ENCODE data around the gene MLXIPL. TPM values are rescaled to one million over a fixed set of nuclear protein-coding genes. Genes with fewer than 3 reads are reported as not detected.

The MLXIPL gene
- total RNA-seq, 3 donors from 2014 or later (not counting 1 experiment from before 2014, with no cell fraction given) = not detected

- H3K9me3 ChIP-seq (ENCODE audit: control insufficient read depth, insufficient read depth, low read length) = no peaks in the 10 kb centered on the region
- Mint-ChIP-seq H3K27ac (no peak overlapping the region), H3K27me3 (ENCODE audit: low read depth in 2 of 2) (peaks cover 0 to 14% of the 10 kb centered on the region in 2 donors), H3K36me3 (no peaks in the 10 kb centered on the region), H3K4me3 (no peak overlapping the region), H3K4me1 (no peaks in the 10 kb centered on the region), H3K9me3 (no peaks in the 10 kb centered on the region)
- intact Hi-C loops (cut with micrococcal nuclease) = no loop called here
- no peak for TF ChIP-seq CTCF (IDR thresholded peaks at IDR 0.05)
- 90% methylated on average over 9 of the region's 9 CpGs for WGBS (ENCODE audit: insufficient coverage)
- DNase-seq (no peak), ATAC-seq (no peak)
- no peak overlapping the region for H3K4me3 ChIP-seq (ENCODE audit: low read length)
- no peaks in the 10 kb centered on the region for H3K4me1 ChIP-seq (ENCODE audit: control insufficient read depth, insufficient read depth, low read length)
- H3K27ac ChIP-seq (ENCODE audit: low read length) = no peak overlapping the region
- H3K36me3 ChIP-seq (ENCODE audit: control insufficient read depth, insufficient read depth, low read length) = no peaks in the 10 kb centered on the region
- peaks cover 2% of the 10 kb centered on the region for H3K27me3 ChIP-seq (ENCODE audit: control insufficient read depth, insufficient read depth, low read length)
Measured at GRCh38 chr7:73595358-73595757, 29.0 kb downstream of the MLXIPL start.

GRCh38 chr7:73593207-73594045 is 30.9 kb downstream of the MLXIPL start:
- H3K4me3 ChIP-seq (ENCODE audit: low read length) = no peak overlapping the region
- no peak for DNase-seq
- TF ChIP-seq CTCF (IDR thresholded peaks at IDR 0.05) = no peak
- no peaks in the 10 kb centered on the region for H3K4me1 ChIP-seq (ENCODE audit: control insufficient read depth, insufficient read depth, low read length)
- peaks cover 2% of the 10 kb centered on the region for H3K27me3 ChIP-seq (ENCODE audit: control insufficient read depth, insufficient read depth, low read length)
- no peaks in the 10 kb centered on the region for H3K36me3 ChIP-seq (ENCODE audit: control insufficient read depth, insufficient read depth, low read length)
- H3K9me3 ChIP-seq (ENCODE audit: control insufficient read depth, insufficient read depth, low read length) = no peaks in the 10 kb centered on the region
- no peak overlapping the region for H3K4me3 Mint-ChIP-seq
- no peaks in the 10 kb centered on the region for H3K9me3 Mint-ChIP-seq
- H3K27me3 Mint-ChIP-seq (ENCODE audit: low read depth in 2 of 2) = peaks cover 0 to 6% of the 10 kb centered on the region in 2 donors
- WGBS (ENCODE audit: insufficient coverage) = 79% methylated on average over 14 of the region's 14 CpGs
- H3K4me1 Mint-ChIP-seq = no peaks in the 10 kb centered on the region
- H3K36me3 Mint-ChIP-seq = no peaks in the 10 kb centered on the region
- H3K27ac Mint-ChIP-seq = no peak overlapping the region
- ATAC-seq = no peak
- intact Hi-C loops (cut with micrococcal nuclease) = no loop called here
- no peak overlapping the region for H3K27ac ChIP-seq (ENCODE audit: low read length)

- DNase-seq (no peak), ATAC-seq (no peak)
- TF ChIP-seq CTCF (IDR thresholded peaks at IDR 0.05) = no peak
- 98% methylated on average over 12 of the region's 12 CpGs for WGBS (ENCODE audit: insufficient coverage)
- no peaks in the 10 kb centered on the region for H3K27me3 ChIP-seq (ENCODE audit: control insufficient read depth, insufficient read depth, low read length)
- H3K4me1 ChIP-seq (ENCODE audit: control insufficient read depth, insufficient read depth, low read length) = peaks cover 14% of the 10 kb centered on the region
- peak overlapping the region in 1 of 2 donors; percentile 24 for H3K27ac Mint-ChIP-seq
- H3K9me3 ChIP-seq (ENCODE audit: control insufficient read depth, insufficient read depth, low read length) = no peaks in the 10 kb centered on the region
- no peaks in the 10 kb centered on the region for H3K27me3 Mint-ChIP-seq (ENCODE audit: low read depth in 2 of 2)
- no peak overlapping the region for H3K27ac ChIP-seq (ENCODE audit: low read length)
- no peak overlapping the region for H3K4me3 ChIP-seq (ENCODE audit: low read length)
- H3K9me3 Mint-ChIP-seq = no peaks in the 10 kb centered on the region
- peaks cover 0 to 13% of the 10 kb centered on the region in 2 donors for H3K4me1 Mint-ChIP-seq
- intact Hi-C loops (cut with micrococcal nuclease) = no loop called here
- no peaks in the 10 kb centered on the region for H3K36me3 ChIP-seq (ENCODE audit: control insufficient read depth, insufficient read depth, low read length)
- no peak overlapping the region for H3K4me3 Mint-ChIP-seq
- H3K36me3 Mint-ChIP-seq = no peaks in the 10 kb centered on the region
Measured at GRCh38 chr7:73586911-73587310, 37.4 kb downstream of the MLXIPL start.

Data from natural killer cell (primary cell).